ENCODE results near the gene REV3L. TPM values are rescaled to one million over a fixed set of nuclear protein-coding genes. Genes with fewer than 3 reads are reported as not detected.

The REV3L gene
- total RNA-seq, 1 donor from 2014 or later, result 42.3 TPM

- H3K27ac ChIP-seq (ENCODE audit: low read depth, low read length), result no peak overlapping the region
- no peak overlapping the region for H3K4me3 ChIP-seq (ENCODE audit: low read length in 3 of 3)
- H3K9me3 ChIP-seq (ENCODE audit: control insufficient read depth in 3 of 3, low read length in 3 of 3), result no peaks in the 10 kb centered on the region
- H3K9ac ChIP-seq (ENCODE audit: low read depth in 1 of 3, low read length in 3 of 3), result no peak overlapping the region
- H3K36me3 ChIP-seq (ENCODE audit: control insufficient read depth in 3 of 3, insufficient read depth in 3 of 3, low read length in 3 of 3), result no peaks in the 10 kb centered on the region
- no peaks in the 10 kb centered on the region for H3K27me3 ChIP-seq (ENCODE audit: control insufficient read depth in 3 of 3, insufficient read depth in 3 of 3, low read length in 3 of 3)
- H3K4me1 ChIP-seq (ENCODE audit: control insufficient read depth in 3 of 3, insufficient read depth in 3 of 3, low read length in 3 of 3), result no peaks in the 10 kb centered on the region
These were observed 232.1 kb downstream of the REV3L start for GRCh38 chr6:111250791-111251354.

Other genes starting within 250 kb of the REV3L start
- gene TRAF3IP2, start 122.7 kb upstream of the REV3L start, total RNA-seq, result 5.7 TPM